Adipocyte (in vitro differentiated cells): Measurements from ENCODE around the gene SAMD14.

Experiments used
- DNase-seq: peaks from one replicate; pipeline ENCODE4 v3.0.0-alpha.2; 2015; ENCODE audit warnings: low read depth
- H3K27me3 ChIP-seq: replicated peaks from 2 replicates; pipeline ENCODE4 v1.7.0; 2013; ENCODE audit warnings: mild to moderate bottlenecking, low read length, moderate library complexity; ENCODE audit not compliant: control insufficient read depth, insufficient read depth
- H3K36me3 ChIP-seq: 2 replicates; pipeline ENCODE4 v1.7.0; 2013; ENCODE audit warnings: low read length, mild to moderate bottlenecking, moderate library complexity; ENCODE audit not compliant: control insufficient read depth, insufficient read depth, severe bottlenecking
- H3K4me1 ChIP-seq: 2 replicates; pipeline ENCODE4 v1.7.0; 2013; ENCODE audit warnings: mild to moderate bottlenecking, low read length, moderate library complexity; ENCODE audit not compliant: control insufficient read depth, insufficient read depth
- H3K4me3 ChIP-seq: 2 replicates; pipeline ENCODE4 v1.7.0; 2013; ENCODE audit warnings: mild to moderate bottlenecking, low read length, moderate library complexity
- H3K9ac ChIP-seq: 2 replicates; pipeline ENCODE4 v1.7.0; 2013; ENCODE audit warnings: mild to moderate bottlenecking, low read length, moderate library complexity
- H3K9me3 ChIP-seq: 2 replicates; pipeline ENCODE4 v1.7.0; 2013; ENCODE audit warnings: mild to moderate bottlenecking, low read length, moderate library complexity; ENCODE audit not compliant: control insufficient read depth

Gene SAMD14

DNA sequence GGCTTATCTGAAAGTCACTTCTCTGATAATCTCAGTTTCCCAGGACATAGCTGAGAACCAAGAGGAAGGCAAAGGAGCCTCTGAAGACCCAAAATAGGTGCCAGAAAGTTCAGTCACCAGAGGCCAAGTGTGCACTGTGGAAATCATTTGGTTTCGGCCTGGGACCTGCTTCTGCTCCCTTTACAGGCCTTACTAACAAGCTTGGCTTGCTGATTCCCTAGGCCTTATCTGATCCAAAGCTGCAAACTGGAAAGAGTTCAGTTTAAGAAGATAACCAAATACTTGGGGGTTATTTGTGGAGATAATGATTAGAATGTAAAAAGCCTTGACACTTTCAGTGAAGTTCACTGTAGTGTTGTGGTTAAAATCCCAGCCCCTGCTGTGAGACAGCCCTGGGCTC is 57.0 kb downstream of the SAMD14 start:
- H3K36me3 ChIP-seq = peaks cover 27% of the 10 kb centered on the region
- H3K4me3 ChIP-seq = no peak overlapping the region
- H3K9me3 ChIP-seq = no peaks in the 10 kb centered on the region
- no peaks in the 10 kb centered on the region for H3K4me1 ChIP-seq
- no peak for DNase-seq
- H3K27me3 ChIP-seq = no peaks in the 10 kb centered on the region
- no peak overlapping the region for H3K9ac ChIP-seq

DNA sequence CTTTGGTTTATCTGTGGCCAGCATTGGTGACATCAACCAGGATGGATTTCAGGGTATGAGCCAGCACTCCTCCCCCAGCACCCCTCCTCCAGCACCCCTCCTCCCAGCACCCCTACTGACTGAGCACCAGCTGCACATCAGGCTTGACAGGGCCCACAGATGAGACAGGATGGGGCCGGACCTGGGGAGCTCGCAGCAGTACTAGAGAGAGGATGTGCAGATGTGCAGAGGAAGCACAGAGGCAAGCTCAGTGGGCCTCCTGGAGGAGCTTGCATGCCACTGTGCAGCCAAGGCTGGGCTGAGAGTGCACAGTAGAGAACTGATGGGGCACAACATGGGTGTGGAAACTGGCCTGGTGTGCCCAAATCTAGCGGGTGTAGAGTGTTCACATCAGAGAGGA is 57.8 kb downstream of the SAMD14 start:
- peaks cover 20% of the 10 kb centered on the region for H3K36me3 ChIP-seq
- H3K27me3 ChIP-seq = no peaks in the 10 kb centered on the region
- no peak for DNase-seq
- no peak overlapping the region for H3K4me3 ChIP-seq
- H3K4me1 ChIP-seq = peaks cover 1% of the 10 kb centered on the region
- H3K9me3 ChIP-seq = no peaks in the 10 kb centered on the region
- H3K9ac ChIP-seq = no peak overlapping the region

DNA sequence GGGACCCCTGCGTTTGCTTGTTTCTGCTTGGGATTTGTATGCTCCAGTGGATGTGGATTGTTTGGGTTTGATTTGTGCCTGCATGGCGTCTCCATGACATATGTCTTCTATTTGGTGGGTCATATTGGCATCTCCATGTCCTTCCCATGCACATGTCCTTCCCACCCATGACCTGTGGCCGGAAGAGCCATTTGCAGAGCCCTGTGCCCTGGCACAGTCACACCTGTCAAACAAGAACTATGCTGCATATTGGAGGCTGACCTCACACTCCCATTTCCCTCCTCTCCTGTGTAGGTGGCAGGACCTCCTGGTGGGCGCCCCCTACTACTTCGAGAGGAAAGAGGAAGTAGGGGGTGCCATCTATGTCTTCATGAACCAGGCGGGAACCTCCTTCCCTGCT is 58.3 kb downstream of the SAMD14 start:
- Histone ChIP-seq H3K9ac (no peak overlapping the region), H3K27me3 (no peaks in the 10 kb centered on the region), H3K9me3 (no peaks in the 10 kb centered on the region), H3K36me3 (peaks cover 16% of the 10 kb centered on the region), H3K4me1 (peaks cover 6% of the 10 kb centered on the region), H3K4me3 (no peak overlapping the region)
- DNase-seq = no peak

DNA sequence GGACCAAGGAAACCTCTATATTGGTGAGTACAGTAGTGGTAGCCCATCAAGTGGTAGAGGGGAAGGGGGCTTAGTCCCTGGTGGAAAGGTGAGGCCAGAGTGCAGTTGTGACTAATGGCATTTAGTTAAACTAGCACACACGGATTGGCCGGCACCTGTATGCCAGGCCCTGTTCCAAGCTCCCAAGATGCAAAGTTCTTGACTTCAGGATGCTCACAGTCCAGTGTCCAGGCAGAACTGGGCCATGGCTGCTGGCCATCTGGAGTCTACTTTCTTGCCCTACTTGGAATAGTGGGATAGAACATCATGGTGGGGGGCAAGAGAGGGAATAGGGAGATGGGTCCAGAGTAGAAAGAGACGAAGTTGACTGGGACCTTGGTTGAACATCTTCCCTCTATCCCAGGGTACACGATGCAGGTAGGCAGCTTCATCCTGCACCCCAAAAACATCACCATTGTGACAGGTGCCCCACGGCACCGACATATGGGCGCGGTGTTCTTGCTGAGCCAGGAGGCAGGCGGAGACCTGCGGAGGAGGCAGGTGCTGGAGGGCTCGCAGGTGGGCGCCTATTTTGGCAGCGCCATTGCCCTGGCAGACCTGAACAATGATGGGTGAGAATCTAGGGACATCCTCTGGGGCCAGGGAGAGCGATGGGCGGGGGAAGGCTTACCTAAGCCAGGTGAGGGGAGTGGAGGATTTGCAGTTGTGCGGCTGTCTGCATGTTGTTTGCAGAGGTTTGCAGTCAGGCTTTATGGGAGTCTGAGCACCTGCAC is 58.9 kb downstream of the SAMD14 start:
- Histone ChIP-seq H3K36me3 (peaks cover 16% of the 10 kb centered on the region), H3K4me3 (no peak overlapping the region), H3K9me3 (no peaks in the 10 kb centered on the region), H3K9ac (no peak overlapping the region), H3K27me3 (no peaks in the 10 kb centered on the region), H3K4me1 (peaks cover 9% of the 10 kb centered on the region)
- no peak for DNase-seq

DNA sequence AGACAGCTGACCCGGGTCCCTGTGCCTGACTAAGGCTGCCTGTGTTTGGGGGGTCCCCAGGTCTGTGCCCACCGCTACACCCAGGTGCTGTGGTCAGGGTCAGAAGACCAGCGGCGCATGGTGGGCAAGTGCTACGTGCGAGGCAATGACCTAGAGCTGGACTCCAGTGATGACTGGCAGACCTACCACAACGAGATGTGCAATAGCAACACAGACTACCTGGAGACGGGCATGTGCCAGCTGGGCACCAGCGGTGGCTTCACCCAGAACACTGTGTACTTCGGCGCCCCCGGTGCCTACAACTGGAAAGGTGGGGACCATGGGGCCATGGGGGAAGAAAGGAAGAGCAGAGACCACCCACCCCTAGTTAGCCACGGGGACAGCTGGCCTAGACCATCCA is 62.0 kb downstream of the SAMD14 start:
- peaks cover 36% of the 10 kb centered on the region for H3K4me1 ChIP-seq
- no peaks in the 10 kb centered on the region for H3K27me3 ChIP-seq
- H3K9ac ChIP-seq = no peak overlapping the region
- no peak overlapping the region for H3K4me3 ChIP-seq
- no peaks in the 10 kb centered on the region for H3K9me3 ChIP-seq
- DNase-seq = no peak
- H3K36me3 ChIP-seq = peaks cover 11% of the 10 kb centered on the region

DNA sequence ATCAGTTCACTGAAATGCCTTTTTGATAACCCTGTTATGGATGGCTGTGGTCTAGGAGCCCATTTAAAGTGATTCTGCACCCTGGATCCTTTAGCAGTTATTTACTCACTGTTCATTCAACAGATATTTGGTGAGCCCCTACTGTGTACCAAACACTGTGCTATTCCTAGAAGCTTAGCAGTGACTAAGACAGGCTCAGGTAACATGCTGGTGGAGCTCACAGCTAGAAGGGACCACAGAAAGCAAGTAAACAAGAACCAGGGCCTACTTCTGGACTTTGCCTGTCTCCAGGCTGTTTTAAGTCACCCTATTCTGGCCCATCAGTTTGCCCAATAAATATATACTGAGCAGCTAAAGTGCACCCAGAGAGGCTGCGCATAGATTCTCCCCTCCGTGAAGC is 63.0 kb downstream of the SAMD14 start:
- DNase-seq = no peak
- H3K36me3 ChIP-seq = peaks cover 10% of the 10 kb centered on the region

DNA sequence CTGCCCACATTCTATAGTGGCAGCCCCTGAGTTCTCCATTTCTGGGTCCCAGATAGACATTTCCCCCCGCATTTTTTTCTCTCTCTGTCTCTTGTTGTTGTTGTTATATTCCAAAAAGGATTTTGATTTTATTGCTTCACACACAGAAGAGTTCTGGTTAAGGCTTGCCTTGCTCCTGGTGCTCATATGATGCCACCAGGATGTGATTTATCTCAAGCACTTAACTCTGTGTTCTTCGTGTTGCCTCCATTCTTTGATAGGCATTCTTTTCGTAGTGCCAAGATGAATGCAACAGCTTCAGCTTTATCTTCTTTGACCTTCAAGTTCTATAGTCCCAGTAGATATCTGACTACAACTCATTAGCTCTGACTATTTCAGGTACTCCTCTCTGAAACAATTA is 64.9 kb downstream of the SAMD14 start:
- H3K27me3 ChIP-seq = no peaks in the 10 kb centered on the region
- no peaks in the 10 kb centered on the region for H3K9me3 ChIP-seq
- peak overlapping the region; percentile 77 for H3K9ac ChIP-seq
- H3K36me3 ChIP-seq = no peaks in the 10 kb centered on the region
- peak overlapping the region; percentile 10 for H3K4me3 ChIP-seq
- DNase-seq = no peak
- peaks cover 65% of the 10 kb centered on the region for H3K4me1 ChIP-seq

More for the DNA sequence above, 63.0 kb downstream of the SAMD14 start:
- H3K27me3 ChIP-seq = no peaks in the 10 kb centered on the region
- H3K9ac ChIP-seq = peak overlapping the region; percentile 14
- no peaks in the 10 kb centered on the region for H3K9me3 ChIP-seq
- H3K4me3 ChIP-seq = no peak overlapping the region
- H3K4me1 ChIP-seq = peaks cover 46% of the 10 kb centered on the region

DNA sequence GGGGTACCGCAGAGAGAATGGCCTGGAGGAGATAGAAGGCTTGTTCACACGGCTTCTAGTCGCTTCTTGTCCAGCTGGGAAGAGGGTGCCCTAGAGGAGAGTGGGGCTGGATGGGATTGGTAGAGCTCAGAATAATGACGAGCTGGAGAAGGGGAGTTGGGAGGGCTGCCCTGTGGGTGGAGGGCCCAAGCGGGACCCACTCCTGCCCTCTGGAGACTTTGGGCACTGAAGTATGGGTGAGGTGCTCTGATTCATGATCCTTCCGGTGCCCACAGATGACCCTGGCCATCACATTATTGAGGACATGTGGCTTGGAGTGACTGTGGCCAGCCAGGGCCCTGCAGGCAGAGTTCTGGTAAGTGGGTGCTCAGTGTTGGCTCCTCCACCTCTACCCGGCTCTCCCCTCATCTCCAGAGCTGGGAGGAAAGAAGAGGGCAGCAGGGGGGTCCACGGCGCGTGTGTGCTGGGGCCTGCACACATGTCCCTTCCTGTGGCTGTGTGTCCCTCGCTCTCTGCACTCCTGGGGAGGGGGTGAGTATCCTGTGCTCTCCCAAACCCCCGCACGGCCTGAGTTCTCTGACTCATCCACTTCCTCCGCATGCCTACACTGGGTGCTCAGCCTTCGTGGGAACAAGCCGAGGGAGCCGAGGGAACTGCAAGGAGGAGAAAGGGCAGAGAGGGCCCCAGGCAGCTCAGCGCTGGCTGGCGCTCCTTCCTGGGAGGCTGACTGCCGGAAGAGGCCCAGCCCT is 65.5 kb downstream of the SAMD14 start:
- Histone ChIP-seq H3K9ac (peak overlapping the region; percentile 77), H3K36me3 (no peaks in the 10 kb centered on the region), H3K4me1 (peaks cover 71% of the 10 kb centered on the region), H3K27me3 (no peaks in the 10 kb centered on the region), H3K4me3 (peak overlapping the region; percentile 10), H3K9me3 (no peaks in the 10 kb centered on the region)
- peak; percentile 97 for DNase-seq

DNA sequence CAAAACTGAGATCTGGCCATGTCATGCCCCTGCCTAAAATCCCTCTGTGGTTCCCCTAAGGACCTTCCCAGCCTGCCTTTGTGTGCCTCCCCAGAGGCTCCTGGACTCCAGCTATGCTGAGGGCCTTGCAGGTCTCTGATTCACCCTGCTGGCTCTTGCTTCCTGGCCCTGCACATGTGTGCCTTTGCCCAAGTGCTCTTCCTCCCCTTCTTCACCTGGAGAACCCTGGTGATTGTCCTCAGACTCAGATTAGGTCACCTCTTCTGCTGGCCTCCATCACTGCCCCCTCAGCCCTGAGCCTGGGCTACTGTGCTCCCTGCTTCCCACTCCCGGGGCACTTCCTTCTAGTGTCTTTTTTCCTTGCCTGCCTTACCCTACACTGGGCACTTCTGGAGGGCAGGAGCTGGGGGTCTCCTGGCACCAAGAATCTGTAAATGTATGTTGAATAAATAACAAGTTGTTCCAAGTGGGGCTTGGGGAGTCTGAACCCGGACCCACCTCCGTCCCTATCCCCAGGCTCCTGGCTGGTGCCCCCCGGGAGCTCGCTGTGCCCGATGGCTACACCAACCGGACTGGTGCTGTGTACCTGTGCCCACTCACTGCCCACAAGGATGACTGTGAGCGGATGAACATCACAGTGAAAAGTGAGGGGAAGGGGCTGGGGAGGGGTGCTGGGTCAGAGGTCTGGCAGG is 66.3 kb downstream of the SAMD14 start:
- DNase-seq = peak; percentile 52
- H3K4me3 ChIP-seq = no peak overlapping the region
- no peak overlapping the region for H3K9ac ChIP-seq
- H3K4me1 ChIP-seq = peaks cover 78% of the 10 kb centered on the region
- H3K9me3 ChIP-seq = no peaks in the 10 kb centered on the region
- H3K27me3 ChIP-seq = no peaks in the 10 kb centered on the region
- no peaks in the 10 kb centered on the region for H3K36me3 ChIP-seq

DNA sequence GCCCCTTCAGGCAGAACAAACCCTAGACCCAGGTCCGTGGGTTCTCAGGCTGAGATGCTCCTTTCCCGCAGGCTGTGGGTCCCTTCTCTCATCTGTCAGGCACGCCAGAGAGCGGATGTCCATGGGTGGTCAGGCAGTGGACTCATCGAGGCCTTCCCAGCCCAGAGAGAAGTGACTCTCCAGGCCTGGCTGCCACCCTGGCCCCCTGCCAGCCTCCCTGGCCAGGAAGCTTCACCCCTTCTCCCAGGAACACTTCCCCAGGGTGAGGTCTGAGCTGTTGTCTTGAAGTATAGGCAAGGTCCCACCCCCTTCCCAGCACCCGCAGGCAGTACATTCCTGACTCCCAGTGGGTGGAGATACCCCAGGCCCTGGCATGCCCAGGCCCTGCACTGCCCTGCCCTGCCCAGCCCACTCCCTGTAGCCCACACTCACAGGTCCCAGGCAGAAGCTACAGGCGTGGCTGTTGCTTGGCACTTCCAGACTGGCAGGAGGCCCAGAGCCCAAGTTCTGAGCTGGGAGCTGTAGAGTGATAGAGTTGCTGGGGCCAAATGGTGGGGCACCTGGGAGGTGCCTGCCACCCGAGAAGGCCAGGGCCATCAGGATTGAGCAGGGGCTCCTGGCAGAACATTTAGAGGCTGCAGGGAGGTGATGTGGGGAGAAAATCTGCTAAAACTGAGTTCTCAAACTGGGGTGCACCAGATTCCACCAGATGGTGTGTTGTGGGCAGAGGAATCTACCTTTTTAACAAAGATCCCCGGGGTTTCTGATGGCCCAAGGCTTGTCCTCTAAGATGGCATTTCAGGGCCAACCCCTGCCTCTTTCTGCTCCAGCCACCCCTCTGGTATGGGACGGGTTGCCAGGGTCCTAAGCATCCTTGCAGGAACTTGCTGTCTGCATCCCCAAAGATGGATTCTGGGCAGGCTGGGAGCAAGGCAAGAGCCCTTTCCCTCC is 67.4 kb downstream of the SAMD14 start:
- Histone ChIP-seq H3K4me1 (peaks cover 86% of the 10 kb centered on the region), H3K4me3 (no peak overlapping the region), H3K27me3 (no peaks in the 10 kb centered on the region), H3K9me3 (no peaks in the 10 kb centered on the region), H3K36me3 (no peaks in the 10 kb centered on the region), H3K9ac (peak overlapping the region; percentile 39)
- DNase-seq = peak; percentile 80
